AG09309 (cell line): ENCODE results near the gene WNT3.

Source experiments
- DNase-seq: peaks from one replicate; pipeline ENCODE4 v3.0.0-alpha.2; 2010; ENCODE audit warnings: low read depth
- H3K4me3 ChIP-seq: 2 replicates; pipeline ENCODE4 v1.5.1; 2011; ENCODE audit warnings: mild to moderate bottlenecking, low read depth, low read length, moderate library complexity; ENCODE audit not compliant: control insufficient read depth
- TF ChIP-seq, protein P1 (sequence below): IDR thresholded peaks from 2 replicates; pipeline ENCODE4 v1.5.1; 2011; ENCODE audit warnings: mild to moderate bottlenecking, low read depth, low read length, inconsistent platforms; ENCODE audit not compliant: insufficient read depth, control insufficient read depth; ENCODE audit errors: missing control alignments

The WNT3 gene

DNA sequence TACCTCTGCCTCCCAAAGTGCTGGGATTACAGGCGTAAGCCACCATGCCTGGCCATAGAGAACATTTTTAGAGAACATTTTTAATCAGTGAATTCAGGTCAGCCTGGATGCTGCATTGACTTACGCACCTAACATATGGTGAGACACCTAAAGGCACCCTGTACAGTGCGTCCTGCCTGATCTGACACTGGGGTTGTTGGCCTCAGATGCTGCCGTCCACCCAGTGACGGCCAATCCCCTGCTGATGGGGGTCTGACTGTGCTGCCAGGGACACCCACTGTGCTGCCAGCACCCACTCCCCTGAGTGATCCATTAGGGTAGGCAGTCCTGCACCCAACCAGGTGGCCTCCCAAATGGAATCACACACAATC is 38.5 kb downstream of the WNT3 start:
- H3K4me3 ChIP-seq, result no peak overlapping the region
- TF ChIP-seq, protein P1, sequence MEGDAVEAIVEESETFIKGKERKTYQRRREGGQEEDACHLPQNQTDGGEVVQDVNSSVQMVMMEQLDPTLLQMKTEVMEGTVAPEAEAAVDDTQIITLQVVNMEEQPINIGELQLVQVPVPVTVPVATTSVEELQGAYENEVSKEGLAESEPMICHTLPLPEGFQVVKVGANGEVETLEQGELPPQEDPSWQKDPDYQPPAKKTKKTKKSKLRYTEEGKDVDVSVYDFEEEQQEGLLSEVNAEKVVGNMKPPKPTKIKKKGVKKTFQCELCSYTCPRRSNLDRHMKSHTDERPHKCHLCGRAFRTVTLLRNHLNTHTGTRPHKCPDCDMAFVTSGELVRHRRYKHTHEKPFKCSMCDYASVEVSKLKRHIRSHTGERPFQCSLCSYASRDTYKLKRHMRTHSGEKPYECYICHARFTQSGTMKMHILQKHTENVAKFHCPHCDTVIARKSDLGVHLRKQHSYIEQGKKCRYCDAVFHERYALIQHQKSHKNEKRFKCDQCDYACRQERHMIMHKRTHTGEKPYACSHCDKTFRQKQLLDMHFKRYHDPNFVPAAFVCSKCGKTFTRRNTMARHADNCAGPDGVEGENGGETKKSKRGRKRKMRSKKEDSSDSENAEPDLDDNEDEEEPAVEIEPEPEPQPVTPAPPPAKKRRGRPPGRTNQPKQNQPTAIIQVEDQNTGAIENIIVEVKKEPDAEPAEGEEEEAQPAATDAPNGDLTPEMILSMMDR, result no peak
- DNase-seq, result no peak

DNA sequence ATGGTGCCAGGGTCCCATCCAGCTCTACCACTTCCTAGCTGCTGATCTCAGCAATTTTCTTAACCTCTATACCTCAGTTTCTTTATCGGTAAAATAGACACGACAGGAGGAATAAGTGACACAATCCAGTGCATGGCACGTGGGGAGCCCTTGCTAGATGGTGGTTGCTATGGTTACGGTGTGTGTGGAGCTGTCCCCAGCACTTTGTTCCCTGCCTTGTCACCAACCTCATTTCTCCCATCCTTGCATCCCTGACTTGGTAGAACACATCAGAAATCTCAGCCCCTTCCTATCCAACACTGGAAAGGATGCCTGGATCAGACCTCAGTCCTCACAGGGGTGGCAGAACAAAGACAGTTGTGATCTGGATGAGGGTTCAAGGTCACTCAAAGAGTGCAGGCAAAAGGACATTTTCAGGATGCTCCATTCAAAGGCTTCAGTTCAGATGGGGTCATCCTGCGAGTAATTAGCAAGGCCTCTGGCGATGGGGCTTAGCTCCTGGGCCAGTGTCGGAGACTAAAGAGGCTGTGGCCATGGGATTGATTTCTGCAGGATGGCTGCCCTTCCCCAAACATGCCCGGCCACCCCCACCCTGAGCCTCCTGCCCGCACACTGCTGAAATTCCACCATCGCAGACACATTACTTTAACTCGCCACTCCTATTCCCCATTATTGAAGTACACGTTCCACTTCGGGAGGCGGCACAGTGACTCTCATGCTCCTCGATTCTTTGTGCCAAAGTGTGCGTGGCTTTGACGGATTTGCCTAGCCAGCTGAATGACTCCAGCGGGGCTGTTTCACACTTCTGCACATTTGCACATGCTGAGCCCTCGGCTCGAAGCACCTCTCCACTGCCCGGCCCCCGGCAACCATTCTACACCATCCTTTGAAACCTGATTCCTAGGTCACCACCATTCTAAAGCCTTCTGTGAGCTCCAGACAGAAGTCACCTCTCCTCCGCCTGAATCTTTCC is 40.3 kb downstream of the WNT3 start:
- DNase-seq, result no peak
- TF ChIP-seq, protein P1, result no peak
- H3K4me3 ChIP-seq, result no peak overlapping the region

DNA sequence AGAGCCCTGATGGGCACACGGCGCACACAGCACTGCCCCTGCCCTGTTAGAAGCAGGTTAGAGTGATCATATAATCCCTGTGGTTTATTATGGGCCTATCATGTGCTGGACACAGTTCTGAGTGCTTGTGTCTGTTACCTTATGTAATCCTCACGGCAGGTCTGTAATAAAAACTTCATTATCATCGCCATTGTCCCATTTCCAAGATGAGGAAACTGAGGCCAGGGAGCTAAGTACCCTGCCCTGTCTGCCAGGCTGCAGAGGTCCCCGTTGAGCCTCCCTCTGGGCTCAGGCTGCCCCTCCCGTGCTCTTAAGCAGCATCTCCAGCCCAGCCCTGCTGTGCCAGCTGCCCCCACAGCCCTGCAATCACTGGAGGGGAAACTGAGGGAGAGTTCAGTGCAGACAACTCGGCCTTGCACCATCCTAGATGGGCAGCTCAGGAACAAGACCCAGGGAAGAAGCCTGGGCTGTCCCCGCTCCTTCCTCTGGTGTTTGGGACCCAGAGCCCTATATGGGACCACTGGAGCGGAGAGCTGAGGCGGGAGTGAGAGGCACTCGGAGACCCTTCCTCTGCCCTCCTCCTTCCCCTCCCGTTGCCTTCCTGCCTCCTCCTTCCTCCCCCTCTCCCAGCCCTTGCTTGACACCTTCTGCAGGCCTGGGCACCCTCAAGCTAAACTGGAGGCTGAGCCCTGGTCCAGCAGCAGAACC is 42.0 kb downstream of the WNT3 start:
- H3K4me3 ChIP-seq, result no peak overlapping the region
- TF ChIP-seq, protein P1, result no peak
- DNase-seq, result no peak

DNA sequence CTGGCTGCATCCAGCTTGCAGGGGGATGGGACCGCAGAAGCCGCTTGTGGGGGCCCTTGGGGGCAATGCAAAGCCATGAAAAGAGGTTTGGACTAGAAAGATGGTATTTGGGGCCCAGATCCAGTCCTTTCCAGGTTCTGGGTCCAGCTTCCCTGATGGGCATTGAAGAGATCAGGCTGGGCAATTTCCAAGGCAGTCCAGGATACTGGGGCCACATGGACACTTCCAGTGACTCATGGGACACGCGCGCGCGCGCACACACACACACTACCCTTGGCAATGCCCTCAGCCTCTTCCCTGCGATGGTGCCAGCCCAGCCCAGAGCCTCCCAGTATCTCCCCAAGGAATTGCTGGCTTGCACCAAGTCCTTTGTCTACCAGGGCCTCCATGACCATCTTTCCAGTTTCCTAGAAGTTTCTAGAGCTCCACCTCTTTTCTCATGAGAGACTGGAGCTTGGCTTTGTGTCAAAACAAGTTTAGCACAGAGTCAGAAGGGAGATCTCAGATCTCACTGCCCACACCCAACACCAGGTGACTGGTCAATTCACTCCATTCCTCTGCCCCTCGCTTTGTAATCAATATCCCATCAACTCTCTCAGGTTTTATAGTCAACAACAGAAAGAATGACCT is 44.3 kb downstream of the WNT3 start:
- no peak for DNase-seq
- TF ChIP-seq, protein P1, result no peak
- H3K4me3 ChIP-seq, result no peak overlapping the region

DNA sequence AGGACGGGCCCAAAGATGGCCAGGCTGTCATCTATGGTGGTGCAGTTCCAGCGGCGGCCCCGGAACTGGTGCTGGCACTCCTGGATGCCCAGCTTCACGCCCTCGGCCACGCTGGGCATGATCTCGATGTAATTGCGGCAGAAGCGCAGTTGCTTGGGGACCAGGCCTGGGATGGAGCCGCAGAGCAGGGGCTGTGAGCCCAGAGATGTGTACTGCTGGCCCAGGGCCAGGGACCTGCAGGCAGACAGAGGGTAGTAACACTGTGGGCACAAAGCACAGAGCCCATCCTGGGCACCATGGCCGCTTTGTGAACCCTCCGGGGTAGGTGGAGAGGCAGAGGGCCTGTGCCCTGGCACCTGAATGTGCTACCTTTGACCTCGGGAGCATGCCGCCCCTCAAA is 44.8 kb downstream of the WNT3 start:
- H3K4me3 ChIP-seq, result no peak overlapping the region
- no peak for DNase-seq
- TF ChIP-seq, protein P1, result no peak

DNA sequence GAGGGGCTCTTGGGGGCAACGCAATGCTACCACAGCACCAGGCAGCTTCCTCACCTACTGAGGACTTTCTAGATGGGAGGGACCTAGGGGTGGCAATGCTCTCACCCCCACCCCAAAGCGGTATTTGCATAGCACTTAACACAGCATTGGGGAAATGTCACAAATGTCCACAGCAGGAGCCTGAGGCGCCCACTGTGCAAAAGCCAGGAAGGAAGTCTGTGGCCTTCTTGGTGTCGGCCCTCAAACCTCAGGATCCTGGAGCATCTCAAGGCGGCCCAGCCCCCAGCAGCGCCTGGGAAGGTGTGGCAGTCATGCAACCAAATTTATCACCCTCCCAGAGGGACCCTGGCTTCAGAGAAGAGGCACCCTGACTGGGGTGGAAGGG is 45.3 kb downstream of the WNT3 start:
- DNase-seq, result no peak
- TF ChIP-seq, protein P1, result no peak
- H3K4me3 ChIP-seq, result no peak overlapping the region
